GM21528 (cell line): ENCODE measurements around the gene UCN2.
"Not testable (repeated sequence)": the region's sequence is repeated elsewhere in the genome, so short reads cannot be mapped to it uniquely, and the experiment has no call there.

ENCODE experiments used
- ATAC-seq: cut with Tn5 transposase; IDR thresholded peaks from one replicate; pipeline ENCODE4 v1.9.1; 2021; ENCODE audit warnings: mild to moderate bottlenecking, moderate library complexity; ENCODE audit not compliant: unreplicated experiment, low FRiP score

Gene UCN2

GRCh38 chr3:48564022-48564421 is 441 bp upstream of the UCN2 start:
- no peak for ATAC-seq

GRCh38 chr3:48562367-48563095 is 1.1 kb downstream of the UCN2 start:
- no peak for ATAC-seq

- ATAC-seq, result no peak
These were observed 2.4 kb downstream of the UCN2 start for GRCh38 chr3:48561045-48561736.

- ATAC-seq, result no peak
These were observed 2.9 kb downstream of the UCN2 start for GRCh38 chr3:48560648-48561018.

GRCh38 chr3:48558493-48559134 is 5.0 kb downstream of the UCN2 start:
- ATAC-seq, result no peak

GRCh38 chr3:48556796-48557626 is 6.6 kb downstream of the UCN2 start, which contains the start of gene PFKFB4:
PFKFB4 (minus strand) TSS chr3:48556803; CDS start chr3:48556777, 26 bp downstream.
- ATAC-seq, result peak; percentile 82

- ATAC-seq, result no peak
These were observed 7.4 kb downstream of the UCN2 start for GRCh38 chr3:48555949-48556795.

GRCh38 chr3:48555231-48555948 is 8.2 kb downstream of the UCN2 start:
- ATAC-seq, result no peak

GRCh38 chr3:48553886-48554845 is 9.4 kb downstream of the UCN2 start:
- no peak for ATAC-seq

- ATAC-seq, result no peak
These were observed 10.2 kb downstream of the UCN2 start for GRCh38 chr3:48553361-48553760.

GRCh38 chr3:48552111-48552951 is 11.2 kb downstream of the UCN2 start:
- no peak for ATAC-seq

GRCh38 chr3:48551651-48552050 is 11.9 kb downstream of the UCN2 start:
- not testable (repeated sequence) for ATAC-seq

GRCh38 chr3:48548729-48549705 is 14.6 kb downstream of the UCN2 start:
- ATAC-seq, result no peak

GRCh38 chr3:48548126-48548525 is 15.5 kb downstream of the UCN2 start:
- ATAC-seq, result no peak

GRCh38 chr3:48546203-48546829 is 17.3 kb downstream of the UCN2 start:
- no peak for ATAC-seq

- ATAC-seq, result no peak
These were observed 19.4 kb downstream of the UCN2 start for GRCh38 chr3:48544141-48544540.
